ENCODE data around the gene TRIM72.
"Not testable (repeated sequence)": the region's sequence is repeated elsewhere in the genome, so short reads cannot be mapped to it uniquely, and the experiment has no call there.

Gene TRIM72

GRCh38 chr16:31191697-31192428, 22.1 kb upstream of the TRIM72 start:
- TF ChIP-seq CTCF (IDR thresholded peaks at IDR 0.05; ENCODE audit: insufficient read depth, low read depth, low read length, missing control alignments) = no peak
- no peak overlapping the region for H3K4me3 ChIP-seq (ENCODE audit: low read length)
- DNase-seq (ENCODE audit: low read depth) = no peak

GRCh38 chr16:31192856-31193642, 20.9 kb upstream of the TRIM72 start:
- no peak overlapping the region for H3K4me3 ChIP-seq (ENCODE audit: low read length)
- TF ChIP-seq CTCF (IDR thresholded peaks at IDR 0.05; ENCODE audit: insufficient read depth, low read depth, low read length, missing control alignments) = no peak
- DNase-seq (ENCODE audit: low read depth) = no peak

- TF ChIP-seq CTCF (IDR thresholded peaks at IDR 0.05; ENCODE audit: insufficient read depth, low read depth, low read length, missing control alignments) = no peak
- H3K4me3 ChIP-seq (ENCODE audit: low read length) = no peak overlapping the region
- no peak for DNase-seq (ENCODE audit: low read depth)
Observed at GRCh38 chr16:31193874-31194273, 20.0 kb upstream of the TRIM72 start.

GRCh38 chr16:31194898-31195297, 19.0 kb upstream of the TRIM72 start:
- no peak for DNase-seq (ENCODE audit: low read depth)
- TF ChIP-seq CTCF (IDR thresholded peaks at IDR 0.05; ENCODE audit: insufficient read depth, low read depth, low read length, missing control alignments) = no peak
- no peak overlapping the region for H3K4me3 ChIP-seq (ENCODE audit: low read length)

GRCh38 chr16:31195861-31196260, 18.1 kb upstream of the TRIM72 start:
- DNase-seq (ENCODE audit: low read depth); H3K4me3 ChIP-seq (ENCODE audit: low read length): not testable (repeated sequence)

GRCh38 chr16:31196324-31197088, 17.4 kb upstream of the TRIM72 start:
- DNase-seq (ENCODE audit: low read depth) = no peak
- no peak overlapping the region for H3K4me3 ChIP-seq (ENCODE audit: low read length)

More at GRCh38 chr16:31196324-31197088, 17.4 kb upstream of the TRIM72 start:
- no peak for TF ChIP-seq CTCF (IDR thresholded peaks at IDR 0.05; ENCODE audit: insufficient read depth, low read depth, low read length, missing control alignments)

All from epithelial cell of esophagus (primary cell).